SK-N-MC (cell line): Measurements from ENCODE around the gene ARHGEF16.

ENCODE experiments used
- EZH2 ChIP-seq: fragments of 200-600 bp; sonication (generic); IDR thresholded peaks from one replicate; pipeline ENCODE4 v1.6.1; 2017; ENCODE audit warnings: antibody characterized with exemption
- FOXP2 ChIP-seq: optimal IDR thresholded peaks from 2 replicates; pipeline ENCODE3; 2011; ENCODE audit warnings: mild to moderate bottlenecking, moderate library complexity; ENCODE audit not compliant: insufficient read depth; ENCODE audit errors: extremely low read length, control extremely low read depth
- POLR2AphosphoS5 ChIP-seq: IDR thresholded peaks from 2 replicates; pipeline ENCODE4 v1.6.1; 2012; ENCODE audit warnings: mild to moderate bottlenecking, low read depth, low read length, borderline replicate concordance

- TF ChIP-seq POLR2AphosphoS5 (no peak), EZH2 (no peak), FOXP2 (no peak)
Observed at GRCh38 chr1:3494321-3495308, 40.1 kb downstream of the ARHGEF16 start.
